Measurements from ENCODE around the gene CYP2W1. TPM values are rescaled to one million over a fixed set of nuclear protein-coding genes. Genes with fewer than 3 reads are reported as not detected.
"Not testable (repeated sequence)": the region's sequence is repeated elsewhere in the genome, so short reads cannot be mapped to it uniquely, and the experiment has no call there.

The CYP2W1 gene
- polyA plus RNA-seq, 12 donors: 0.19 to 134 (median 0.64) TPM; not detected in 1

DNA sequence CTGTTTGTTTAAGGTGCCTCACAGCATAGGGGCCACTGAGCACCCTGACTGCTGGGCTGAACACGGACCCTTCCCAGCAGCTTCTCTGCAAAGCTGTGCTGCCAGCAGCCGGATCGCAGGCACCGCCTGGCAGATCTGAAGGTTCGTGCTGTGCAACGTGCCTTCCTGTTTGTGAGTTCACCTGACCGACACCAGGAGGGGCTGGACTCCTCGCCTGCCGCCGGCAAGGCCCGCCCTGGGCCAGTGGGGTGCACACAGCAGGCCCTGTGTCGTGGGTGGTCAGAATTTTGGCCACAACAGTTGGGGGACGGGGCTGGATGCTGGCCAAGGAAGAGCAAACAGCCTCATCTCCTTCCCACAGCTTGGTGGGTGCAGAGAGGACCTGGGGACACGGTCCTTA, 12.6 kb downstream of the CYP2W1 start:
- no peak for DNase-seq

DNA sequence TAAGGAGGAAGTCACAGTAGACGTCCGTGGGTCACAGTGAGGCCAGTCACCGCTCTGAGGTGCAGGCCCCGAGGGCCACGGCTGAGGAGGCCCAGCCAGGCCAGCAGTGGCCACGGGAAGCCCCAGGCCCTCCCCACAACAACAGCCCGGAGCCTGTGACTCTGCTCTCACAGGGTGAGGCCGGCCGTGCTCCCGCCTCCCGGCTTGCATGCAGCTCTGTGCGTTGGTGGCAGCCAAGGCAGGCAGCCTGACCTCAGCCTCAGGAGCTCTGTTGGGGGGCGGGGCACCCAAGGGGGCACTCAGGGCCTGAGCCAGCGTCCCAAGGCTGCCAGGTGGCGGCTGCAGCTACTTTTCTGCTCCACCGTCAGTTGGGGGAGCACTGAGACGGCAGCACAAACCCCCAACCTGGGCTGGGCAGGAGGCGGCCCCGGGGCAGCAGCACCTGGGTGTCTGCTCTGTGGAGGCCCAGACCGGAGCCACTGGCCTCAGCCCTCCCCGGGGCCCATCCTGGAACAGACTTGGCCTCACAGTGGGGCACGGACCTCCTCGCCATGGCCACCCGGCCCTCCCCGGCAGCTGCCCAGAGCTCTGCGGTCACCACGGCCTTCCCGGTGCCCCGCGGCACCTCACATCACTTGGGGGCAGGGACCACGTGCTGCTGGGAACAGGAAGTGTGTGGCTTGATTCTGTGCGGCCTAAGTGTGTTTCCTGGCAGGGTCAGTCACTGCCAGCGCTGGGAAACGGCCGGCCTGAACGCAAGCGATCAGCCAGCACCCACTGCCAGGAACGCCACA, 13.3 kb downstream of the CYP2W1 start:
- no peak for DNase-seq

GRCh38 chr7:997404-998395, 14.7 kb downstream of the CYP2W1 start:
- DNase-seq: no peak

GRCh38 chr7:999149-999879, 16.3 kb downstream of the CYP2W1 start:
- no peak for DNase-seq

GRCh38 chr7:999941-1000935, 17.3 kb downstream of the CYP2W1 start:
- no peak for DNase-seq

- not testable (repeated sequence) for DNase-seq
These were observed 18.2 kb downstream of the CYP2W1 start for GRCh38 chr7:1001069-1001770.

GRCh38 chr7:1002026-1002425, 19.0 kb downstream of the CYP2W1 start:
- DNase-seq: not testable (repeated sequence)

- DNase-seq: not testable (repeated sequence)
These were observed 19.5 kb downstream of the CYP2W1 start for GRCh38 chr7:1002445-1002844.

- DNase-seq: no peak
These were observed 21.3 kb downstream of the CYP2W1 start for GRCh38 chr7:1004018-1004852.

- DNase-seq: no peak
These were observed 22.3 kb downstream of the CYP2W1 start for GRCh38 chr7:1005303-1005702.

GRCh38 chr7:1007901-1008300, 24.9 kb downstream of the CYP2W1 start:
- DNase-seq: no peak

GRCh38 chr7:1008733-1009363, 25.9 kb downstream of the CYP2W1 start:
- DNase-seq: no peak

DNA sequence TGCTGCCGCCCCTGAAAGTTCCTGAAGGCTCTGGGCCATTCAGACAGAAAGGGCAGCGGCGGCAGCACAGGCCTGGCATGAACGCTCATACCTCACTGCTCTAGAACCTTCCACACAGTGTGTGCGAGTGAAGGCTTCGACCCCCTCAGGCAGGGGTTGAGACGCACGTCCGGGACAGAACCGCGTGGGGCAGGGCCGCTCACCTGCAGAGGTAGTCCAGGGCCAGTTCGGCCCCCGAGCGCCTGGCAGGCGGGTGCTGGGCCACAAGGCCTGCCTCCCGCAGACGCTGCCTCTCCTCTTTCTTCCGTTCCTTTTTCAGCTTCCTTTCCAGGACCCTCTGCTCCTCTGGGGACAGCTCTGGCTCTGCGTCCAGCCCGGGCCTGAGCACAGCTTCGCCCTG, 26.8 kb downstream of the CYP2W1 start:
- no peak for DNase-seq

GRCh38 chr7:1010226-1010625, 27.2 kb downstream of the CYP2W1 start:
- no peak for DNase-seq

- DNase-seq: no peak
These were observed 28.5 kb downstream of the CYP2W1 start for GRCh38 chr7:1011297-1012003.

DNA sequence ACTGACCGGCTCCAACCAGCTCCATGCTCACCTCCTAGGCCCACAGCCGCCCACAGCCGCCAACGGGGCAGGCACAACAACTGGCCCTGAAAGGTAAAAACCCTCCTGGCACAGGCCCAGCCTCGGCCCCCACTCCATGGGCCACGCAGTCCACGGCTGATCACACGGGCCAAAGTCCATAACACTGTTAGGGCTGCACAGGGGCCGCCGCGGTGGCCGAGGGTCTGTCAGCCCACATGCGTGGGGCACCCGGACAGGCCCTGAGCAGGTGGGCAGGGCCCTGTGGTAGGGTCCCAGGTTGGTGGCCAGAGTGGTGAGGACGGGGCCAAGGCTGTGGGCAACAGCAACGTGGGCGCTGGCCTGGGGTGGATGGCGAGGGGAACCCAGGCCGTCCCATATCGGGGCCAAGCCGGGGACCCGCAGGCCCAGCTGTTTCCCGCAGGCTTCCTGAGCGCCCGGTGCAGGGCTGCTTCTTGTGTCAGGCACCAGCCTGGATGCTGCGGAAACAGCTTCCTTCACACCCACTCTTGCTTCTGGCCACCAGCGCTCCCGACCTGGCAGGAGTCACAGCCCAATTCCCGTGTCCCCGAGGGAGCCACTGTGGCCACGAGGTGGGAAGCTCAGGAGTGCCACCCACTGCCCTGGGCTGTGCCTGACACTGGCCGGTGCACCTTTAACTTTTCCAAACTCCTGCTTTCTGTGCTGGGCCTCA, 29.2 kb downstream of the CYP2W1 start:
- DNase-seq: no peak

DNA sequence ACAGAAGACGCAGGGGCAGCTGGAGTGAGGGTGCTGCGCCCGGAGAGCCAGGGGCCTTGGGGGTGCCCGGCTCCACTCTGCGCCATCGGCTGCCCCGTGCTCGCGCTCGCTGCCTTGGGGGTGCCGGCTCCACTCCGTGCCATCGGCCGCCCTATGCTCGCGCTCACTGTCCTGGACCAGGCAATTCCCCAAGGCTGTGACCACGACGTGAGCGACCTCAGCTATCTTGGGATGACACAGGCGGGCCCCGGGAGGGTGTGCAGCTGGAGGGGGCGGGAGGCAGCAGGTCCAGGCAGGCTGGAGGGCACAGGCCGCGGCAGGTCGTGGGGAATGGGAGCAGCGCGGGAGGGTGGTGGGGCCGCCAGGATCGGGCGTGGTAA, 29.7 kb downstream of the CYP2W1 start:
- DNase-seq: no peak
